Liver (tissue), 9 donors: ENCODE data around the gene MEAK7. TPM values are rescaled to one million over a fixed set of nuclear protein-coding genes. Genes with fewer than 3 reads are reported as not detected.

ENCODE experiments used
- DNase-seq: peaks from one replicate; pipeline ENCODE4 v3.0.0-alpha.2; 2017; ENCODE audit warnings: low spot score
- H3K27ac ChIP-seq, 2 donors: one replicate each; pipeline ENCODE4 v1.7.0; 2013; ENCODE audit warnings: inconsistent platforms in 2 of 2, low read length in 2 of 2, control low read depth in 1 of 2, low read depth in 1 of 2, mild to moderate bottlenecking in 1 of 2
- H3K27me3 ChIP-seq, 4 donors: one replicate each; pipeline versions ENCODE4 v1.6.1 to v1.7.0; 2013; ENCODE audit warnings: low read length in 3 of 4, inconsistent platforms in 1 of 4, mild to moderate bottlenecking in 1 of 4, moderate library complexity in 1 of 4; ENCODE audit not compliant: control insufficient read depth in 4 of 4, insufficient read depth in 4 of 4
- H3K36me3 ChIP-seq, 4 donors: one replicate each; pipeline versions ENCODE4 v1.6.1 to v1.7.0; 2013; ENCODE audit warnings: low read length in 3 of 4, mild to moderate bottlenecking in 3 of 4, low read depth in 1 of 4, moderate library complexity in 1 of 4; ENCODE audit not compliant: control insufficient read depth in 4 of 4, insufficient read depth in 3 of 4
- H3K4me1 ChIP-seq, 4 donors: one replicate each; pipeline versions ENCODE4 v1.6.1 to v1.7.0; 2013; ENCODE audit warnings: low read length in 3 of 4, mild to moderate bottlenecking in 3 of 4, moderate library complexity in 1 of 4; ENCODE audit not compliant: control insufficient read depth in 4 of 4, insufficient read depth in 4 of 4
- H3K4me3 ChIP-seq, 3 donors: one replicate each; pipeline versions ENCODE4 v1.6.1 to v1.7.0; 2013; ENCODE audit warnings: low read length in 3 of 3, control low read depth in 1 of 3, low read depth in 1 of 3, mild to moderate bottlenecking in 1 of 3
- H3K9ac ChIP-seq, 2 donors: one replicate each; pipeline ENCODE4 v1.7.0; 2013; ENCODE audit warnings: low read length in 2 of 2, mild to moderate bottlenecking in 2 of 2, moderate library complexity in 2 of 2, control low read depth in 1 of 2, low read depth in 1 of 2
- H3K9me3 ChIP-seq, 4 donors: one replicate each; pipeline versions ENCODE4 v1.6.1 to v1.7.0; 2013; ENCODE audit warnings: low read length in 3 of 4; ENCODE audit not compliant: control insufficient read depth in 4 of 4
- EGR1 ChIP-seq, 2 donors: IDR thresholded peaks; 2 replicates each; pipeline ENCODE4 v1.6.1; 2016 to 2018; ENCODE audit warnings: antibody characterized with exemption in 2 of 2, low read depth in 2 of 2
- HNF4G ChIP-seq: IDR thresholded peaks from 2 replicates; pipeline ENCODE4 v1.6.1; 2016; ENCODE audit warnings: antibody characterized with exemption
- MAX ChIP-seq: IDR thresholded peaks from 2 replicates; pipeline ENCODE4 v1.6.1; 2016; ENCODE audit warnings: antibody characterized with exemption
- RAD21 ChIP-seq, 2 donors: IDR thresholded peaks; 2 replicates each; pipeline ENCODE4 v1.6.1; 2016; ENCODE audit warnings: antibody characterized with exemption in 2 of 2, mild to moderate bottlenecking in 2 of 2
- REST ChIP-seq: IDR thresholded peaks from 2 replicates; pipeline ENCODE4 v1.6.1; 2016; ENCODE audit warnings: antibody characterized with exemption, mild to moderate bottlenecking
- SP1 ChIP-seq: IDR thresholded peaks from 2 replicates; pipeline ENCODE4 v1.6.1; 2018; ENCODE audit warnings: antibody characterized with exemption, mild to moderate bottlenecking
- TAF1 ChIP-seq: conservative IDR thresholded peaks from 2 replicates; pipeline ENCODE4 v1.6.1; 2016; ENCODE audit warnings: antibody characterized with exemption, mild to moderate bottlenecking
- WGBS: extraction: QIAGEN DNeasy Blood & Tissue Kit; methylation state at CpG from one replicate; pipeline ENCODE4 v1.1.7; 2013; 5-methylcytosine and 5-hydroxymethylcytosine counted together
- polyA plus RNA-seq, 2 donors: library from polyadenylated mRNA; stranded (reverse) in 1 of 2; unstranded in 1 of 2; fragments of 200-250 nt in 1 of 2; fragments of >200 nt in 1 of 2; fragmentation: Nextera tagmentation in 1 of 2; extraction: Ambion mirVana in 1 of 2; gene quantifications; one replicate each; pipeline versions ENCODE4 v1.2.1 to v1.2.3, GENCODE V29; 2013 to 2015
- total RNA-seq, 2 donors: library from RNA; depleted of rRNA; stranded (reverse); fragments of >200 nt; gene quantifications; one replicate each; pipeline ENCODE4 v1.2.3, GENCODE V29; 2014
- donor health status: healthy.
- donor health status: healthy.
- donor health status: healthy.
- donor health status: healthy.
- donor health status: healthy.

MEAK7 gene
- total and polyA plus RNA-seq, 4 donors = 1.3 to 4.0 (median 2.2) TPM

- TF ChIP-seq REST (no peak), EGR1 (IDR thresholded peaks at IDR 0.05; ENCODE audit: low read depth in 2 of 2) (no peak), RAD21 (IDR thresholded peaks at IDR 0.05) (no peak), SP1 (no peak)
Measured at GRCh38 chr16:84547546-84548061, 43.1 kb upstream of the MEAK7 start (continued).

GRCh38 chr16:84546669-84547545 lies 42.4 kb upstream of the MEAK7 start:
- WGBS = 89% methylated on average over 22 of the region's 22 CpGs
- Histone ChIP-seq H3K27me3 (no peaks in the 10 kb centered on the region), H3K27ac (no peak overlapping the region), H3K4me3 (no peak overlapping the region), H3K36me3 (no peaks in the 10 kb centered on the region), H3K9ac (no peak overlapping the region), H3K4me1 (peaks cover 0 to 4% (median 0%) of the 10 kb centered on the region in 4 donors), H3K9me3 (no peaks in the 10 kb centered on the region)
- TF ChIP-seq TAF1 (no peak), REST (no peak)
- DNase-seq = no peak

- Histone ChIP-seq H3K9me3 (no peaks in the 10 kb centered on the region), H3K36me3 (no peaks in the 10 kb centered on the region), H3K9ac (no peak overlapping the region), H3K4me3 (no peak overlapping the region), H3K4me1 (peaks cover 0 to 4% (median 0%) of the 10 kb centered on the region in 4 donors), H3K27ac (no peak overlapping the region), H3K27me3 (no peaks in the 10 kb centered on the region)
- no peak for TF ChIP-seq HNF4G
- TF ChIP-seq RAD21 (IDR thresholded peaks at IDR 0.05) = no peak
- no peak for TF ChIP-seq MAX
- DNase-seq = no peak
- 80% methylated on average over 12 of the region's 12 CpGs for WGBS
Measured at GRCh38 chr16:84545114-84545737, 40.8 kb upstream of the MEAK7 start.
